Upper lobe of left lung (tissue), 6 donors: ENCODE results near the gene ANGPTL4. TPM values are rescaled to one million over a fixed set of nuclear protein-coding genes. Genes with fewer than 3 reads are reported as not detected.

Experiments
- ATAC-seq, 2 donors: fragments of 200-7000 bp; cut with Tn5 transposase; one replicate each; pipeline ENCODE4 v1.9.1; 2022; ENCODE audit warnings: mild to moderate bottlenecking in 2 of 2, moderate library complexity in 2 of 2; ENCODE audit not compliant: low FRiP score in 2 of 2
- DNase-seq, 2 donors: peaks; one replicate each; pipeline ENCODE4 v3.0.0-alpha.2; 2019 to 2020
- H3K27ac ChIP-seq, 4 donors: fragments of 200-600 bp; sonication (generic); one replicate each; pipeline ENCODE4 v1.5.1; 2016 to 2019
- H3K27me3 ChIP-seq, 4 donors: fragments of 200-600 bp; sonication (generic); one replicate each; pipeline ENCODE4 v1.5.1; 2017 to 2019
- H3K36me3 ChIP-seq, 4 donors: fragments of 200-600 bp; sonication (generic); one replicate each; pipeline ENCODE4 v1.5.1; 2016 to 2019
- H3K4me1 ChIP-seq, 4 donors: fragments of 200-600 bp; sonication (generic); one replicate each; pipeline ENCODE4 v1.5.1; 2018 to 2019
- H3K4me3 ChIP-seq, 4 donors: fragments of 200-600 bp; sonication (generic); one replicate each; pipeline ENCODE4 v1.5.1; 2017 to 2019; ENCODE audit warnings: mild to moderate bottlenecking in 2 of 4, moderate library complexity in 1 of 4
- H3K9me3 ChIP-seq, 4 donors: fragments of 200-600 bp; sonication (generic); one replicate each; pipeline ENCODE4 v1.5.1; 2018 to 2019
- CTCF ChIP-seq, 6 experiments: fragments of 450-650 bp in 4 of 6; fragments of 200-600 bp in 2 of 6; sonication (generic) in 2 of 6; IDR thresholded peaks; one replicate each; pipeline ENCODE4 v1.5.1; 2016 to 2019; ENCODE audit warnings: antibody characterized with exemption in 6 of 6
- EP300 ChIP-seq, 4 donors: sonication (generic); formaldehyde crosslinking; IDR thresholded peaks; one replicate each; pipeline ENCODE4 v1.5.1; 2017; ENCODE audit warnings: antibody characterized with exemption in 4 of 4, control low read depth in 2 of 4
- POLR2A ChIP-seq, 4 donors: fragments of 450-650 bp; IDR thresholded peaks; one replicate each; pipeline ENCODE4 v1.5.1; 2016 to 2017; ENCODE audit warnings: antibody characterized with exemption in 4 of 4, mild to moderate bottlenecking in 2 of 4
- POLR2AphosphoS5 ChIP-seq, 2 donors: sonication (generic); formaldehyde crosslinking; IDR thresholded peaks; one replicate each; pipeline ENCODE4 v1.5.1; 2017; ENCODE audit warnings: antibody characterized with exemption in 2 of 2
- WGBS, 2 donors: methylation state at CpG; one replicate each; pipeline ENCODE4 v1.1.5; 2017 to 2018; 5-methylcytosine and 5-hydroxymethylcytosine counted together
- total RNA-seq, 6 donors: library from RNA; depleted of rRNA in 4 of 6; stranded (reverse); fragments of >200 nt in 4 of 6; gene quantifications; one replicate each; pipeline versions ENCODE4 v1.1.0 to v1.2.1, GENCODE V29; 2016 to 2021
- donor health status: DM: no; HTN: no; CAD: no; lungs with moderate emphysema.
- donor health status: DM: no; HTN: yes; CAD: no; lungs with severe emphysema.

The ANGPTL4 gene
- total RNA-seq, 6 donors from 2014 or later, result 1.8 to 27.7 (median 13.4) TPM; not detected in 1

GRCh38 chr19:8366121-8366581 lies 2.2 kb downstream of the ANGPTL4 start:
- Histone ChIP-seq H3K4me1 (peaks cover 53 to 76% (median 65%) of the 10 kb centered on the region in 4 donors), H3K36me3 (peaks cover 0 to 2% (median 0%) of the 10 kb centered on the region in 4 donors), H3K27me3 (peaks cover 0 to 3% (median 1%) of the 10 kb centered on the region in 4 donors), H3K27ac (peak overlapping the region in 3 of 4 donors; percentile 47 to 78 (median 67)), H3K9me3 (no peaks in the 10 kb centered on the region), H3K4me3 (peak overlapping the region in 1 of 4 donors; percentile 56)
- 97 to 98% methylated on average over 7 of the region's 11 CpGs for WGBS, 2 donors
- ATAC-seq (no peak), DNase-seq (no peak)
- peak in 1 of 2 donors; percentile 34 for TF ChIP-seq POLR2AphosphoS5 (IDR thresholded peaks at IDR 0.05)
- no peak for TF ChIP-seq EP300 (IDR thresholded peaks at IDR 0.05)

- Histone ChIP-seq H3K27me3 (peaks cover 0 to 3% (median 1%) of the 10 kb centered on the region in 4 donors), H3K4me3 (peak overlapping the region in 1 of 4 donors; percentile 16)
- ATAC-seq, result no peak
Observed at GRCh38 chr19:8366961-8367326, 3.0 kb downstream of the ANGPTL4 start.

DNA sequence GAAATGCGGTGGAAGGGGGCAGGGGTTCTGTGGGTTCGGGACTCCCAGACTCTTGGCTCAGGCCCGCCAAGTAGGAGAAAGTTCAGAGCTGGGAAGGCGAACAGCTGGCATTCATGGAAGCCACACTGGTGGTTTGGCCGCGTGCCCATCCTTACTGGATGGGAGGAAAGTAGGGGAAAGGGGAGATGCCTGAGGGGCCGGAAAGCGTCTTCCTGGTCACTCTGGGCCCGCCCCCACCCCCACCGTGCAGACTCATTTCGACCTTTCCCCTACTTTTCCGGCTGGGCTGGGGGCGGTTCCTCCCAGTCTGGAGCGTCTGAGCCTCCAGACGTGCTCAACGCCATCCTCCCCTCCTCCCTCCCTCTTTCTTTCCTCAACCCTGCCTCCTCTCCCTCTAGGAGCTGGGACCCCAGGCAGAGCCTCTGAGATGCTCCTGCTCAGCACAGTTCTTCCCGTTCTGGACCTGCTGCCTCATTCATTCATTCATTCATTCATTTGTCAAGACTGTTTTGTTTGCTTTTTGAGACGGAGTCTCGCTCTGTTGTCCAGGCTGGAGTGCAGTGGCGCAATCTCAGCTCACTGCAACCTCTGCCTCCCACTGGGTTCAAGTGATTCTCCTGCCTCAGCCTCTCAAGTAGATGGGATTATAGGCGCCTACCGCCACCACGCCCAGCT lies 3.5 kb downstream of the ANGPTL4 start:
- WGBS, 2 donors, result 20 to 33% methylated on average over 12 to 21 of the region's 23 CpGs
- ATAC-seq, result peak; percentile 64 to 70
- peak overlapping the region; percentile 38 to 78 (median 57) for H3K27ac ChIP-seq
- peaks cover 42 to 63% (median 53%) of the 10 kb centered on the region in 4 donors for H3K4me1 ChIP-seq
- H3K27me3 ChIP-seq, result peaks cover 0 to 3% (median 1%) of the 10 kb centered on the region in 4 donors
- H3K4me3 ChIP-seq, result peak overlapping the region in 1 of 4 donors; percentile 16
- peaks cover 0 to 3% (median under 1%) of the 10 kb centered on the region in 4 donors for H3K36me3 ChIP-seq
- TF ChIP-seq CTCF (IDR thresholded peaks at IDR 0.05) (no peak), POLR2AphosphoS5 (IDR thresholded peaks at IDR 0.05) (peak; percentile 45 to 91), EP300 (IDR thresholded peaks at IDR 0.05) (peak in 2 of 4 donors; percentile 38 to 69)
- DNase-seq, result peak in 1 of 2 donors; percentile 80
- H3K9me3 ChIP-seq, result no peaks in the 10 kb centered on the region

More at GRCh38 chr19:8366961-8367326, 3.0 kb downstream of the ANGPTL4 start:
- peaks cover 46 to 68% (median 57%) of the 10 kb centered on the region in 4 donors for H3K4me1 ChIP-seq
- TF ChIP-seq POLR2A (IDR thresholded peaks at IDR 0.05) (no peak), EP300 (IDR thresholded peaks at IDR 0.05) (peak in 1 of 4 donors; percentile 3)
- no peaks in the 10 kb centered on the region for H3K9me3 ChIP-seq
- WGBS, 2 donors, result 62 to 70% methylated on average over 13 of the region's 13 CpGs
- peak in 1 of 2 donors; percentile 70 for DNase-seq
- peak overlapping the region; percentile 38 to 78 (median 57) for H3K27ac ChIP-seq
- H3K36me3 ChIP-seq, result peaks cover 0 to 3% (median 0%) of the 10 kb centered on the region in 4 donors

- peaks cover 17 to 33% (median 30%) of the 10 kb centered on the region in 4 donors for H3K4me1 ChIP-seq
- peak in 1 of 2 donors; percentile 12 for ATAC-seq
- TF ChIP-seq CTCF (IDR thresholded peaks at IDR 0.05) (no peak), POLR2AphosphoS5 (IDR thresholded peaks at IDR 0.05) (peak in 1 of 2 donors; percentile 6)
- H3K4me3 ChIP-seq, result no peak overlapping the region
- 78 to 86% methylated on average over 19 of the region's 19 CpGs for WGBS, 2 donors
- H3K36me3 ChIP-seq, result peaks cover 0 to 13% (median 8%) of the 10 kb centered on the region in 4 donors
- no peak overlapping the region for H3K27ac ChIP-seq
- DNase-seq, result no peak
- no peaks in the 10 kb centered on the region for H3K27me3 ChIP-seq
- no peaks in the 10 kb centered on the region for H3K9me3 ChIP-seq
Observed at GRCh38 chr19:8370176-8371010, 6.4 kb downstream of the ANGPTL4 start.

- H3K27ac ChIP-seq, result no peak overlapping the region
- H3K4me3 ChIP-seq, result no peak overlapping the region
- peaks cover 0 to 13% (median 8%) of the 10 kb centered on the region in 4 donors for H3K36me3 ChIP-seq
- TF ChIP-seq EP300 (IDR thresholded peaks at IDR 0.05) (no peak), POLR2AphosphoS5 (IDR thresholded peaks at IDR 0.05) (peak in 1 of 2 donors; percentile 38)
- WGBS, 2 donors, result 83 to 85% methylated on average over 27 to 28 of the region's 28 CpGs
- no peaks in the 10 kb centered on the region for H3K9me3 ChIP-seq
- DNase-seq (peak in 1 of 2 donors; percentile 77), ATAC-seq (no peak)
- peaks cover 17 to 27% (median 26%) of the 10 kb centered on the region in 4 donors for H3K4me1 ChIP-seq
- H3K27me3 ChIP-seq, result no peaks in the 10 kb centered on the region
Observed at GRCh38 chr19:8371011-8371804, 7.3 kb downstream of the ANGPTL4 start.
